IMR-90 (cell line): Measurements from ENCODE around the gene RUNX1.

Experiments
- CEBPB ChIP-seq: IDR thresholded peaks from 2 replicates; pipeline ENCODE4 v1.6.1; 2012; ENCODE audit warnings: low read depth, low read length, improper control_type of control experiment
- CTCF ChIP-seq: conservative IDR thresholded peaks from 2 replicates; pipeline ENCODE4 v1.5.1; 2012; ENCODE audit warnings: mild to moderate bottlenecking, low read depth, low read length, improper control_type of control experiment
- FOS ChIP-seq: fragments of 150-350 bp; IDR thresholded peaks from 2 replicates; pipeline ENCODE4 v1.6.1; 2016; ENCODE audit warnings: low read depth, low read length
- MAFK ChIP-seq: IDR thresholded peaks from 2 replicates; pipeline ENCODE4 v1.6.1; 2012; ENCODE audit warnings: low read depth, low read length, improper control_type of control experiment
- MAZ ChIP-seq: IDR thresholded peaks from 2 replicates; pipeline ENCODE4 v1.6.1; 2012; ENCODE audit warnings: low read depth, mild to moderate bottlenecking, low read length, improper control_type of control experiment, moderate library complexity, borderline replicate concordance
- MXI1 ChIP-seq: IDR thresholded peaks from 2 replicates; pipeline ENCODE4 v1.6.1; 2012; ENCODE audit warnings: low read depth, mild to moderate bottlenecking, low read length, moderate library complexity, borderline replicate concordance
- NFE2L2 ChIP-seq: fragments of 150-350 bp; IDR thresholded peaks from 2 replicates; pipeline ENCODE4 v1.6.1; 2016; ENCODE audit warnings: low read depth, mild to moderate bottlenecking, low read length
- POLR2A ChIP-seq: IDR thresholded peaks from 2 replicates; pipeline ENCODE4 v1.6.1; 2012; ENCODE audit warnings: mild to moderate bottlenecking, low read depth, low read length
- RCOR1 ChIP-seq: IDR thresholded peaks from 2 replicates; pipeline ENCODE4 v1.6.1; 2012; ENCODE audit warnings: mild to moderate bottlenecking, low read length, improper control_type of control experiment; ENCODE audit not compliant: insufficient replicate concordance
- RFX5 ChIP-seq: IDR thresholded peaks from 2 replicates; pipeline ENCODE4 v1.8.0; 2012; ENCODE audit warnings: low read depth, mild to moderate bottlenecking, low read length, moderate library complexity
- SMC3 ChIP-seq: fragments of 150-350 bp; IDR thresholded peaks from 2 replicates; pipeline ENCODE4 v1.6.1; 2016; ENCODE audit warnings: low read depth, mild to moderate bottlenecking, antibody characterized with exemption, low read length, moderate library complexity
- USF2 ChIP-seq: fragments of 150-350 bp; IDR thresholded peaks from 2 replicates; pipeline ENCODE4 v1.6.1; 2017; ENCODE audit warnings: mild to moderate bottlenecking, antibody characterized with exemption, low read length, low read depth

- TF ChIP-seq POLR2A = no peak
- no peak for TF ChIP-seq CTCF
- no peak for TF ChIP-seq MXI1
- TF ChIP-seq USF2 = no peak
- no peak for TF ChIP-seq CEBPB
- no peak for TF ChIP-seq SMC3
- no peak for TF ChIP-seq RCOR1
- TF ChIP-seq FOS = no peak
- TF ChIP-seq RFX5 = no peak
- TF ChIP-seq MAFK = no peak
- TF ChIP-seq MAZ = no peak
- TF ChIP-seq NFE2L2 = no peak
Measured at GRCh38 chr21:34825101-34825500, 224.0 kb downstream of the RUNX1 start.
